Prostate gland (tissue), 2 donors: ENCODE data around the gene TOMM20. TPM values are rescaled to one million over a fixed set of nuclear protein-coding genes. Genes with fewer than 3 reads are reported as not detected.
A peak's percentile ranks its signal among the peaks of the same experiment; 100 is the strongest.

ENCODE experiments used
- DNase-seq: peaks from one replicate; pipeline ENCODE4 v3.0.0-alpha.2; 2019; ENCODE audit warnings: low spot score
- H3K27ac ChIP-seq, 2 donors: fragments of 200-600 bp; sonication (generic); 2 replicates each; pipeline ENCODE4 v1.5.1; 2017 to 2019
- H3K27me3 ChIP-seq: fragments of 200-600 bp; sonication (generic); replicated peaks from 2 replicates; pipeline ENCODE4 v1.5.1; 2019; ENCODE audit not compliant: insufficient read depth
- H3K36me3 ChIP-seq, 2 donors: fragments of 200-600 bp; sonication (generic); 1 replicate in 1 of 2; 2 replicates in 1 of 2; pipeline versions ENCODE4 v1.5.1 to v1.8.1; 2017 to 2019
- H3K4me1 ChIP-seq: fragments of 200-600 bp; sonication (generic); replicated peaks from 2 replicates; pipeline ENCODE4 v1.5.1; 2019
- H3K4me3 ChIP-seq, 2 donors: fragments of 200-600 bp; sonication (generic); 2 replicates each; pipeline ENCODE4 v1.5.1; 2017 to 2019
- H3K9me3 ChIP-seq: fragments of 200-600 bp; sonication (generic); 2 replicates; pipeline ENCODE4 v1.5.1; 2017
- POLR2A ChIP-seq: fragments of 450-650 bp; IDR thresholded peaks from one replicate; pipeline ENCODE4 v1.6.1; 2016; ENCODE audit warnings: antibody characterized with exemption, mild to moderate bottlenecking
- POLR2AphosphoS5 ChIP-seq: sonication (generic); formaldehyde crosslinking; IDR thresholded peaks from one replicate; pipeline ENCODE4 v1.6.1; 2017; ENCODE audit warnings: antibody characterized with exemption
- WGBS: methylation state at CpG from one replicate; pipeline ENCODE4 v1.1.5; 2018; 5-methylcytosine and 5-hydroxymethylcytosine counted together
- intact Hi-C: fragments of 100-400 bp; cut with DNase I; formaldehyde crosslinking; loops from one replicate; pipeline ENCODE4 v1.14.2; 2022
- total RNA-seq, 2 donors: library from RNA; depleted of rRNA; stranded (reverse); fragments of >200 nt; gene quantifications; one replicate each; pipeline ENCODE4 v1.1.0, GENCODE V29; 2016
- TF ChIP-seq, protein P1 (sequence below), 4 experiments: fragments of 200-600 bp in 2 of 4; fragments of 450-650 bp in 2 of 4; sonication (generic) in 2 of 4; IDR thresholded peaks; 1 replicate in 3 of 4; 2 replicates in 1 of 4; pipeline ENCODE4 v1.5.1; 2016 to 2019; ENCODE audit warnings: antibody characterized with exemption in 4 of 4, mild to moderate bottlenecking in 2 of 4, moderate library complexity in 2 of 4

The TOMM20 gene
- total RNA-seq, 2 donors from 2014 or later = 77.1 to 135 TPM

DNA sequence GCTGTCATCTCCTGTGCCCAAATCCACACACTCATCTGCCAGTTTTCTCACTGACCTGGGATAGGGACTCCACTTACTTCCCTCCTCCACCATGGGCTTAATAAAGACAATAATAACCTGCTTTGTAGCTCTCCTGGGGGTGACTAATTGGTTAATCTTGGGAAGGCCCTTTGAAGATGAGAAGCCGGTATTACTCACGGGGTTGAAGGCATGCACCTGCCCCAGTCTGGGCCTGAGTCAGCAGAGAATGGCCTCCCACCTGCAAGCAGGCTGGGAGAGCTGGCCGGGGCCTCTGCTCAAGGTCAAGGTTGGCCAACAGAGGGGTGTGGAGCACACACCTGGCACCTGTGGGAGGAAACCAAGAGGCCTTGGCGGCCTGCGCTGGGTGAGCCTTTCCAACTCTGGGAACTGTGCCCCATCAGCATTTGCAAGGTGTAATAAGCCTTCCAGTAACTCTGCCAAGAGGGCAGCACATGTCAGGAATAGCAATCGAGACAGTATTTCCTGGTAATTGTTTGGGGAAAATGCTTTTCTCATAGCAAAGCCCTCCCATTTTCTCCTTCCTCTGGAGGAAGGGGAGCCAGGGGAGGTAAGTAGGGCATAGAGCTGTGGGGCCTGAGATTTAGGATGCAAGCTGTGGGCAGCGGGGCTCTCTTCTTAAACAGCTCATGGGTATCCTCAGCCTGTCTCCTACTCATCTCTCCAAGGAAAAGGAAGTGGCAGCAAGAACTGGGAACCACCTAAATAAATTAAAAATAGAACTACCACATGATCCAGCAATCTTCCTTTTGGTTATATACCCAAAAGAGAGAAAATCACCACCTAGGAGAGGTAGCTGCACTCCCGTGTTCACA is 49.0 kb downstream of the TOMM20 start:
- 51% methylated on average over 8 of the region's 8 CpGs for WGBS
- H3K4me1 ChIP-seq = peaks cover 19% of the 10 kb centered on the region
- peak overlapping the region; percentile 52 to 70 for H3K27ac ChIP-seq
- DNase-seq = peak; percentile 84
- TF ChIP-seq POLR2A (no peak), POLR2AphosphoS5 (peak; percentile 78)
- TF ChIP-seq, protein P1, sequence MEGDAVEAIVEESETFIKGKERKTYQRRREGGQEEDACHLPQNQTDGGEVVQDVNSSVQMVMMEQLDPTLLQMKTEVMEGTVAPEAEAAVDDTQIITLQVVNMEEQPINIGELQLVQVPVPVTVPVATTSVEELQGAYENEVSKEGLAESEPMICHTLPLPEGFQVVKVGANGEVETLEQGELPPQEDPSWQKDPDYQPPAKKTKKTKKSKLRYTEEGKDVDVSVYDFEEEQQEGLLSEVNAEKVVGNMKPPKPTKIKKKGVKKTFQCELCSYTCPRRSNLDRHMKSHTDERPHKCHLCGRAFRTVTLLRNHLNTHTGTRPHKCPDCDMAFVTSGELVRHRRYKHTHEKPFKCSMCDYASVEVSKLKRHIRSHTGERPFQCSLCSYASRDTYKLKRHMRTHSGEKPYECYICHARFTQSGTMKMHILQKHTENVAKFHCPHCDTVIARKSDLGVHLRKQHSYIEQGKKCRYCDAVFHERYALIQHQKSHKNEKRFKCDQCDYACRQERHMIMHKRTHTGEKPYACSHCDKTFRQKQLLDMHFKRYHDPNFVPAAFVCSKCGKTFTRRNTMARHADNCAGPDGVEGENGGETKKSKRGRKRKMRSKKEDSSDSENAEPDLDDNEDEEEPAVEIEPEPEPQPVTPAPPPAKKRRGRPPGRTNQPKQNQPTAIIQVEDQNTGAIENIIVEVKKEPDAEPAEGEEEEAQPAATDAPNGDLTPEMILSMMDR (IDR thresholded peaks at IDR 0.05) = peak in 1 of 4 experiments; percentile 27
- H3K36me3 ChIP-seq = no peaks in the 10 kb centered on the region
- intact Hi-C loops = loop anchor here (5.0 kb wide), 4 partner anchors 82 to 472 kb away; no protein-coding TSS in a partner anchor
- no peaks in the 10 kb centered on the region for H3K9me3 ChIP-seq
- no peak overlapping the region for H3K4me3 ChIP-seq
- H3K27me3 ChIP-seq = no peaks in the 10 kb centered on the region

DNA sequence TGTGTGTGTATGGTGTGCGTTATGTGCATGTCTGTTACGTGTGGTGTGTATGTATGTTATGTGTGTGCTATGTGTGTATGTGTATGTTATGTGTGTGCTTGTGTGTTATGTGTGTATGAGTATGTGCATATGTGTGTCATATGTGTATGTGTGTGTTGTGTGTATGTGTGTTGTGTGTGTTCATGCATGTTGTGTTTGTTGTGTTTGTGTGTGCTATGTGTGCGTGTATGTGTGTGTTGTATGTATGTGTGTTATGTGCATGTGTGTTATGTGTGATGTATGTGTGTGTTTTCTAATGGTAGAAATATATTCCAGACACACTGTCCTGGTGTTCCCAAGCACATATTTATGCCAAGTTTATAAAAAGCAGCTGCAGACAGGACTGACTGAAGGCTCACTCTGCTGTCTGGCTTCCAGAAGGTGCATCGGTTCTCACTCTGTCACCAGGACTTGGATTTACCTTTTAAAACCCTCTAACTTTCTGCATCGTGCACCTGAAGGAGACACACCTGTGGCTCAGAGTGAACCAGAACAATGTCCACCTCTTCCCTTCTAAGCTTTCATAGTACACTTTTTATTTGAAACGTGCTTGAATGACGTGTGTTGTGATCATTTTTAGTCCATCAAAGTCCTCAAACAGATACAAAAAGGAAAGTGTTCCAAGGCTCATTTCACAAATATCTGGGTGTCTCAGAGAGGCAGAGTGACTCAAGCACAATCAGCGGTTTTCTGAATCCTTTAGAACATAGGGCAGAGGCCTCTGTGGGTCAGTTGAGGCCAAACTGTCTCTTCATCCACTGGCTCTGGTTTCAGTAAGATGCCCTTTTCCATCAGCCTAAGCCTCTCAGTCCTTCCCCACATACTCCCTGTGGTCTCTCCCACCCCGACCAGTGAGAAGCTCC is 49.9 kb downstream of the TOMM20 start:
- Histone ChIP-seq H3K4me3 (no peak overlapping the region), H3K36me3 (no peaks in the 10 kb centered on the region), H3K27ac (peak overlapping the region; percentile 52 to 70), H3K4me1 (peaks cover 28% of the 10 kb centered on the region), H3K9me3 (no peaks in the 10 kb centered on the region), H3K27me3 (no peaks in the 10 kb centered on the region)
- intact Hi-C loops = loop anchor here (5.0 kb wide), 3 partner anchors 81 to 401 kb away; no protein-coding TSS in a partner anchor
- DNase-seq = no peak
- TF ChIP-seq POLR2AphosphoS5 (no peak), POLR2A (no peak)
- TF ChIP-seq, protein P1 (IDR thresholded peaks at IDR 0.05) = no peak
- WGBS = 48% methylated on average over 9 of the region's 9 CpGs

DNA sequence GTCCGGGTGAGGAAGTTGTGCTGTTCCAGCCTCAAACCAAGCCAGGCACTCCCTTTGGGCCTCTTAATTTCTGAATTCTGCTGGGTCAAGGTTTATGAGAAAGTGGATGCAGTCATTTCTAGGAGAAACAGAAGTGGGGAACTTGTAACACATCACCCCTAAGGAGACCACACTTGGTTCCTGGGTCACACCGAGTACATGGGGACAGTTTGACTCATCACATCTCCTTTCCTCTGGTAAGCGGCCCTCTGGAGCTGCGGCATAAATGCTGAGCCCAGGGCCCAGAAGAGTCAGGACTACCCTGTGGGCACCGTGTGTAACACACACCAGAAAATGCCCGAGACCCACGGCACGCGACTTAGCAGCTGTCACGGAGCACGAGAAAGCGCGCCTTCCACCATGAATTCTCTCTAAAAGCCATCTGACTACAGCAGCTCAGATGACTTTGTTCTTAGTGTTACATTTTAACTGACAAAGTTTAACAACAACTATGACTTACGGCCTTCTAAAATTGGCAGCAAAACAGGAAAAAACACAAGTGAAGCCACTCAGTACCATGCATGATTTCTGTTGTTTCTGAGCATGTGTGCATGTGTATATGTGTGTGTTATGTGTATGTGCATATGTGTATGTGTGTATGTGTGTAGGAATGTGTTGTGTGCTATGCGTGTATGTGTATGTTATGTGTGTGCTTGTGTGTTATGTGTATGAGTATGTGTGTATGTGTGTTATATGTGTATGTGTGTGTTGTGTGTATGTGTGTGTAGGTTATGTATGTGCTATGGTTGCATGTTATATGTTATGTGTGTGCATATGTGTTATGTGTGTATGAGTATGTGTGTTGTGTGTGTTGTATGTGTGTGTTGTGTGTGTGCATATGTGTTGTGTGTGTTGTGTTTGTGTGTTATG is 50.8 kb downstream of the TOMM20 start:
- Histone ChIP-seq H3K36me3 (no peaks in the 10 kb centered on the region), H3K27me3 (no peaks in the 10 kb centered on the region), H3K9me3 (no peaks in the 10 kb centered on the region), H3K27ac (peak overlapping the region; percentile 21 to 41), H3K4me1 (peaks cover 25% of the 10 kb centered on the region), H3K4me3 (no peak overlapping the region)
- no peak for TF ChIP-seq POLR2A
- TF ChIP-seq, protein P1 (IDR thresholded peaks at IDR 0.05) = no peak
- TF ChIP-seq POLR2AphosphoS5 = no peak
- WGBS = 78% methylated on average over 15 of the region's 15 CpGs
- intact Hi-C loops = loop anchor here (5.0 kb wide), 3 partner anchors 81 to 401 kb away; no protein-coding TSS in a partner anchor
- no peak for DNase-seq

DNA sequence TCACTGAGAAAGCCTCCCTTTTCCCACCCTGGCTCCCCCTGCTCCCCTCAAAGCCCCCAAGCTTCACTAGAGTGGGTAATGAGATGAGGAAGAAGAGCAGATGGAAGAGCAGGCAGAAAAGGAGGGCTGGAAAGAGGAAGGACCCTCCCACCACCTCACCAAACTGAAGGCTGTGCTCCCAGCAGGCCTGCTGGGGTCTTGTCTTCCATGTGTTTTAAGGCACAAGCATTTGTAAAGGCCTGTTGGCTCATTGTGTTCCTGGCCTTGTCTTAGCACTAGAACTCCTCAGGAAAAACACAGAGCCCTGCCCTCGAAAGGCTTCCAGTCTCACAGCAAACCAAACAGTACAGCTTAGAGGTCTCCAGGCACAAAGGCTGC is 51.5 kb downstream of the TOMM20 start:
- Histone ChIP-seq H3K9me3 (no peaks in the 10 kb centered on the region), H3K27me3 (no peaks in the 10 kb centered on the region), H3K27ac (peak overlapping the region; percentile 21 to 41), H3K4me1 (peaks cover 25% of the 10 kb centered on the region), H3K4me3 (no peak overlapping the region), H3K36me3 (no peaks in the 10 kb centered on the region)
- TF ChIP-seq, protein P1 (IDR thresholded peaks at IDR 0.05) = no peak
- no peak for DNase-seq
- intact Hi-C loops = loop anchor here (5.0 kb wide), 3 partner anchors 80 to 400 kb away; no protein-coding TSS in a partner anchor
- WGBS = 100% methylated on average over 1 of the region's 1 CpG
